ENCODE results near the gene KRT15. TPM values are rescaled to one million over a fixed set of nuclear protein-coding genes. Genes with fewer than 3 reads are reported as not detected.

The KRT15 gene
- total RNA-seq, 1 donor from 2014 or later, result 2.9 TPM

GRCh38 chr17:41505809-41506767, 12.6 kb downstream of the KRT15 start:
- Mint-ChIP-seq H3K4me1 (ENCODE audit: low read depth) (peaks cover 21% of the 10 kb centered on the region), H3K27ac (peak overlapping the region; percentile 27), H3K4me3 (ENCODE audit: low read depth) (no peak overlapping the region), H3K36me3 (ENCODE audit: insufficient read depth) (no peaks in the 10 kb centered on the region), H3K27me3 (peaks cover 5% of the 10 kb centered on the region), H3K9me3 (ENCODE audit: low read depth) (no peaks in the 10 kb centered on the region)
- DNase-seq (ENCODE audit: low spot score, unreplicated experiment), result no peak
- TF ChIP-seq CTCF (IDR thresholded peaks at IDR 0.05; ENCODE audit: unreplicated experiment), result no peak

DNA sequence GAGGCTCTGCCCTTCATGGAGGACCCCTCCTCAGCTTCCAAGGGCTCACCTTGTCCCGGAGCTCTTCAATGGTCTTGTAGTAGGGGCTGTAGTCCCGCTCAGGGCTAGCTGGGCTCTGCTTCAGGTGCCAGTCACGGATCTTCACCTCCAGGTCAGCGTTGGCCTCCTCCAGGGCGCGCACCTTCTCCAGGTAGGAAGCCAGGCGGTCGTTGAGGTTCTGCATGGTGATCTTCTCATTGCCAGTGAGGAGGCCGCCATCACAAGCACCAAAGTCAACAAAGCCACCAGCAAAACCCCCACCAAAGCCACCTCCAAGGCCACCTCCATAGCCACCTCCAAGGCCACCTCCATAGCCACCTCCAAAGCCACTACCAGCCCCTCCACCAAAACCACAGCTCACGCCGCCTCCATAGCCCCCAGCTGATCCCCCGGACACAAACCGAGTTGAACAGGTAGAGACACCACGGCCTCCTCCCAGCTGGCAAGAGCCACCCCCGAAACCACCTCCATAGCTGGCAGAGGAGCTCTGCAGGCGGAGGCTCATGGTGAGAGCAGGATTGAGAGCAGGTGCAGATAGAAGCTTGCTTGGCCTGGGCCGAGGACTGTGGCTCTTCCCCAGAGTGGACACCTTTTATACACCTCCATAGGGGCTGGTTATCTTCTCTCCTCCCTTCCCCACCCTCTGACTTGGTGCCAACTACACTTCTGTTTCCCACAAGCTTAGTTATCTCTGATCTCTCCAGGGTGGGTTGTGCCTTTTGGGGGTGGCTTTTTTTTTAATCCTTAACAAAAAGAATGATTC, 13.5 kb downstream of the KRT15 start, which contains the start of gene KRT13:
KRT13 (minus strand) TSS at position 606 of the 802 bp plus-strand sequence; CDS start at position 544, 62 bp downstream.
- no peaks in the 10 kb centered on the region for H3K36me3 Mint-ChIP-seq (ENCODE audit: insufficient read depth)
- H3K4me1 Mint-ChIP-seq (ENCODE audit: low read depth), result peaks cover 16% of the 10 kb centered on the region
- peak within 1 kb of the TSS; percentile 27 for H3K27ac Mint-ChIP-seq
- H3K27me3 Mint-ChIP-seq, result peaks cover 11% of the 10 kb centered on the region
- DNase-seq (ENCODE audit: low spot score, unreplicated experiment), result no peak
- no peaks in the 10 kb centered on the region for H3K9me3 Mint-ChIP-seq (ENCODE audit: low read depth)
- H3K4me3 Mint-ChIP-seq (ENCODE audit: low read depth), result no peak within 1 kb of the TSS
- TF ChIP-seq CTCF (IDR thresholded peaks at IDR 0.05; ENCODE audit: unreplicated experiment), result no peak

DNA sequence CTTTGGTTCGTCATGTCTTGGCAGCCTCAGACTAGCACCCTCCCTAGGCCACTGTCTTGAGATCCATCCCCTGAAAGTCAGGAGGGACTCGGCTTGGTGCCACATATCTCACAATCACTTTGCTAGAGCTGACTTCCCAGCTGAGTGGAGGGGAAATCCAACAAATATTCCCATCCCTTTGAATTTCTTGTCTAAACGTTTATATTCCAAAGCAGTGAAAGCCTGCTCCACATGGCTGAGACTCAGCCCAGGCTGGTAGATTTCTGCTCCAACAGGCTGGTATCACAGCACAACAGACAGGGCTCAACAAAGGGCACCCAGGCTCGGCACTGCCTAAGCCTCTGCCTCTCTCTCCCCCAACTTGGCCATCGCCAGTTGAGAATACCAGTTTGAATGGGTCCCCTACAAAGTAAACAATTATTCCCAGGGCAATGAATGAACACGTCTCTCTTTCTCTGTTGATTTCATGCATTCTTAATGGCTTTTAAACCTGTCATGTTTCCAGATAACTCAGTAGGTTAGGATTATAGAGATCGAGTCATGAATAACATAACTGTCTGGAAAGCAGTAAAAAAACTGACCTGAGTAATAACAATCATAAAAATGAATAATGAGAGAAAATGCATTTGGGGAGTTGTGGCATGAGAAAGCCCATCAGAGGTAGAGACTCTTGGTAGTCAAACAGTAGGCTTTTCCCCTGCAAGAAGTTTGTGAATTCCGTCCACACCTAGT, 14.3 kb downstream of the KRT15 start:
- no peak overlapping the region for H3K4me3 Mint-ChIP-seq (ENCODE audit: low read depth)
- no peak for DNase-seq (ENCODE audit: low spot score, unreplicated experiment)
- no peaks in the 10 kb centered on the region for H3K36me3 Mint-ChIP-seq (ENCODE audit: insufficient read depth)
- H3K27me3 Mint-ChIP-seq, result peaks cover 16% of the 10 kb centered on the region
- no peaks in the 10 kb centered on the region for H3K9me3 Mint-ChIP-seq (ENCODE audit: low read depth)
- TF ChIP-seq CTCF (IDR thresholded peaks at IDR 0.05; ENCODE audit: unreplicated experiment), result no peak
- H3K27ac Mint-ChIP-seq, result no peak overlapping the region
- H3K4me1 Mint-ChIP-seq (ENCODE audit: low read depth), result peaks cover 16% of the 10 kb centered on the region

DNA sequence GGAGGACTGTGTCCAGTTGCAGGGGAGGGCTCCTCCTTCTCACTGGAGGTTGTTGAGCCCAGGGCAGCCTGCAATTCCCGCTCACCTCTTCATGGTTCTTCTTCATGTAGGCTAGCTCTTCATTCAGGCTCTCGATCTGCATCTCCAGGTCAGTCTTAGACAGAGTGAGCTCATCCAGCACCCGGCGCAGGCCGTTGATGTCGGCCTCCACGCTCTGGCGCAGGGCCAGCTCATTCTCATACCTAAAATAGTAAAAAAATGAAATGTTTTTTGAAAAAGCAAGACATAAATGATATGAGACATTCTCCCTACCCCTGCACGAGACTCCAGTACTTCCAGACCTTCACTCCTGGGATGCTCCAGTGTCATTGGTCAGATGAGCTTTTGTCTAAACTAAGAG, 15.5 kb downstream of the KRT15 start:
- Mint-ChIP-seq H3K9me3 (ENCODE audit: low read depth) (no peaks in the 10 kb centered on the region), H3K4me3 (ENCODE audit: low read depth) (no peak overlapping the region), H3K36me3 (ENCODE audit: insufficient read depth) (no peaks in the 10 kb centered on the region), H3K27ac (no peak overlapping the region), H3K4me1 (ENCODE audit: low read depth) (peaks cover 16% of the 10 kb centered on the region), H3K27me3 (peaks cover 19% of the 10 kb centered on the region)
- no peak for DNase-seq (ENCODE audit: low spot score, unreplicated experiment)
- no peak for TF ChIP-seq CTCF (IDR thresholded peaks at IDR 0.05; ENCODE audit: unreplicated experiment)

All from progenitor cell of endocrine pancreas (in vitro differentiated cells).